HG02763 (cell line): ENCODE results near the gene TGM5.
"Not testable (repeated sequence)": the region's sequence is repeated elsewhere in the genome, so short reads cannot be mapped to it uniquely, and the experiment has no call there.

Experiments
- ATAC-seq: cut with Tn5 transposase; IDR thresholded peaks from one replicate; pipeline ENCODE4 v1.9.1; 2021; ENCODE audit warnings: mild to moderate bottlenecking, moderate library complexity; ENCODE audit not compliant: unreplicated experiment

The TGM5 gene, protein sequence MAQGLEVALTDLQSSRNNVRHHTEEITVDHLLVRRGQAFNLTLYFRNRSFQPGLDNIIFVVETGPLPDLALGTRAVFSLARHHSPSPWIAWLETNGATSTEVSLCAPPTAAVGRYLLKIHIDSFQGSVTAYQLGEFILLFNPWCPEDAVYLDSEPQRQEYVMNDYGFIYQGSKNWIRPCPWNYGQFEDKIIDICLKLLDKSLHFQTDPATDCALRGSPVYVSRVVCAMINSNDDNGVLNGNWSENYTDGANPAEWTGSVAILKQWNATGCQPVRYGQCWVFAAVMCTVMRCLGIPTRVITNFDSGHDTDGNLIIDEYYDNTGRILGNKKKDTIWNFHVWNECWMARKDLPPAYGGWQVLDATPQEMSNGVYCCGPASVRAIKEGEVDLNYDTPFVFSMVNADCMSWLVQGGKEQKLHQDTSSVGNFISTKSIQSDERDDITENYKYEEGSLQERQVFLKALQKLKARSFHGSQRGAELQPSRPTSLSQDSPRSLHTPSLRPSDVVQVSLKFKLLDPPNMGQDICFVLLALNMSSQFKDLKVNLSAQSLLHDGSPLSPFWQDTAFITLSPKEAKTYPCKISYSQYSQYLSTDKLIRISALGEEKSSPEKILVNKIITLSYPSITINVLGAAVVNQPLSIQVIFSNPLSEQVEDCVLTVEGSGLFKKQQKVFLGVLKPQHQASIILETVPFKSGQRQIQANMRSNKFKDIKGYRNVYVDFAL

DNA sequence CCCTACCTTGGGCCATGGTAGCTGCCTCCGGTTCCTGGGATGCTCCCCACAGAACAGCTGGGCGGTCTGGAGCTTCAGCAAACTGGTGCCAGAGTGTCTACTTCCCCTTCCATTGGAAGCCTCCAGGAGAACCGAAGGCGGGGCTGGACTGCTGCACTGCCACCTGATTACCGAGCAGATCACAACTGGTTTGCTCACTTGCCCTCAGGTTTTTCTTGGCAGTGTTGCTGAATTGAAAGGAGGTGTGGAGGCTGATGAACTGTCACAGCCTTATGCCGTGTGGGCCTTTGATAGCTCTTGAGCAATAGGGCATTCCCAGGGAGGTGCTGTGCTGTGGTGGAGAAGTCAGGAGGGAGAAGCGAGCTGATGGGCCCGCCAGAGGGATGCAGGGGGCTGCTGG is at the start of gene TGM5:
Gene TGM5 (minus strand): TSS at position 95 of the 400 bp plus-strand sequence. CDS start 79 bp downstream, at position 16.
- ATAC-seq, result no peak

DNA sequence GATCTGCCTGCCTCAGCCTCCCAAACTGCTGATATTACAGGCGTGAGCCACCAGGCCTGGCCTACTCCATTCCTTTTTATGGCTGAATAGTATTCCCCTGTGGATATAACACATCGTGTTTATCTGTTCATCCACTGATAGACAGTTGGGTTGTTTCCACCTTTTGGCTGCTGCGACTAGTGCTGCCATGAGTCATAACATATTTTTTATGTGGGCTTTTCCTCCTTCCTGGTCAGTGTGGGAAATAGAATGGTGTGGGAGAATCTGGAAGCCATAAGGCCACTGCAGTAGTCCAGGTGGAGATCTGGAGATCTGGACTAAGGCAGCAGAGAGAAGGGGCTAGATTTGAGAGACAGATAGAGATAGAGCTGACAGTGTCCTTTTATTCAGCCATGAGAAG is 47.4 kb upstream of the TGM5 start:
- ATAC-seq, result no peak

DNA sequence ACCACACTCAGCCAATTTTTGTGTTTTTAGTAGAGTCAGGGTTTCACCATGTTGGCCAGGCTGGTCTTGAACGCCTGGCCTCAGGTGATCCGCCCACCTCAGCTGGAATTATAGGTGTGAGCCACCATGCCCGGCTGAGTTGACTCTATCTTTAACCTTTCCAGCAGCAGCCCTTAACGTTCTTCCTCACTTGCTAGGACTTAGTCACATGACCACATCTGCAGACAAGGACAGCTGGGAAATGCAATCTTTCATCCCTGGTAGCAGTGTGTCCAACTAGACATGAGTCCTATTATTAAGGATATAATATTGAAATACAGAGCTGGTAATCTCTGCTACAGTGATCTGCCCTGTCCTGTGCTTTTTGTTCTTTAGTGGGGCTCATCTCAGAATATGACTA is 45.6 kb upstream of the TGM5 start:
- ATAC-seq, result no peak

DNA sequence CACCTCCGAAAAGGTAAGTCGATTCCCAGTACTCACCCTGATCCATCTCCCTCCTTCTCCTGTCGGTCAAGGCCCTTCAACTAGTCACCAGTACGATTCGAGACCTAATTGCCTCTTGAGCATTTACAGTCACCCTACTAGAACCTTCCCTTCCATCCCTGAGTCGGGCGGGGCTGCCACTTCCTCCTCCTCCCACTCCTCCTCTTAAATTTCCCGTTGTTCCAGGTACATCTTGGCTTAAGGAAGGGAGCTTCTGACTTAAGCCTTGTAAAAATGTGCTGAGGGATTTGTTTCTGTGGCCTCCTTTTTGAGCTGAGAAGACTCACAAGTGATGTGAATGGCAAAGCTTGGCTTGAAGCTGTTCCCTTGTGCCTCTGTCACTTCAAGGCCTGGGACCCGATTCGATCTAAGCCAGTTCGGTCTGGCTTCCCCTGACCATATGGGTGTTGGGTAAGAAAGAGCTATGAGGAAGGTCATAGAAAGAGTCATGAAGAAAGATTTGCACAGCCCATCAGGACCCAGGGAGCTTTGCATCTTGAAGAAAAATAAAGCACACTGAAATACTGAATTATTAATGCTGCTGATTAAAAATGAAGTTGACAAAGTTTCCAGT is 35.6 kb upstream of the TGM5 start, which contains the start of gene TGM7:
Gene TGM7 (minus strand): TSS at position 51 of the 613 bp plus-strand sequence.
- ATAC-seq, result no peak

DNA sequence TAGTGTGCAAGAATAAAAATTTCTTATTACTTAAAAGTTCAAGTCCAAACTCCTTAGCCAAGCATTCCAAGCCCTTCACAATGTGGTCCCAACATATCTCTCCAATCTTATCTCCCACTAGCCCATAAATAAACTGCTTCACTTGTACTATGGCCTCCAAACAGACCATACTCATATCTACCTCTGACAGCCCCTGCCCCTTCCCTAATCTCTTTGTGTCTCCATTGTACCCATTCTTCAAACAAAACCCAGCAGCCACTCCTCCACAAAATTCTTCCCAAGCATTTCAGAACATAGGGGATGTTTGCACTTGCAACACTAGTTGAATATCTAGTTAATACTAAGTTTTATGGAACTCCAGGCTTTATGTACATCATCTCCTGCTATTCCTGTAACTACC is 33.2 kb upstream of the TGM5 start:
- ATAC-seq, result no peak

DNA sequence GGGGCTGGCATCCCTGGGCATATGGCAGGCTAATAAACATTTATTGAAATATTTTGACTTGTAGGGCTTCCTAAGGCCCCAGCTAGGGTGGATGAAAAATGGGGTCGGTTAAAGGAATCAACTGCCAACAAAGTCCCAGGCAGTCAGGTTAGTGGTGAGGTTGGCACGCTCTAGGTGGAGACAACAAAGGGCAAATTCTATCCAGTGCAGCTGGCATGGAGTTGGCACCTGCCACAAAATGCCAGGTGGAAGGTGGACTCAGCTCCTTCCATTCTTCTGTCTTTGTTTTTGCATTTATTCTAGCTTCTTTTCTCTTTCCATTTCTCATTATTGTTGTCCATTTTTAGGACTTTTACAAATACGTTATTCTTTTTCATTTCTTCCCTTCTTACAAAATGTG is 32.7 kb upstream of the TGM5 start:
- ATAC-seq, result no peak

DNA sequence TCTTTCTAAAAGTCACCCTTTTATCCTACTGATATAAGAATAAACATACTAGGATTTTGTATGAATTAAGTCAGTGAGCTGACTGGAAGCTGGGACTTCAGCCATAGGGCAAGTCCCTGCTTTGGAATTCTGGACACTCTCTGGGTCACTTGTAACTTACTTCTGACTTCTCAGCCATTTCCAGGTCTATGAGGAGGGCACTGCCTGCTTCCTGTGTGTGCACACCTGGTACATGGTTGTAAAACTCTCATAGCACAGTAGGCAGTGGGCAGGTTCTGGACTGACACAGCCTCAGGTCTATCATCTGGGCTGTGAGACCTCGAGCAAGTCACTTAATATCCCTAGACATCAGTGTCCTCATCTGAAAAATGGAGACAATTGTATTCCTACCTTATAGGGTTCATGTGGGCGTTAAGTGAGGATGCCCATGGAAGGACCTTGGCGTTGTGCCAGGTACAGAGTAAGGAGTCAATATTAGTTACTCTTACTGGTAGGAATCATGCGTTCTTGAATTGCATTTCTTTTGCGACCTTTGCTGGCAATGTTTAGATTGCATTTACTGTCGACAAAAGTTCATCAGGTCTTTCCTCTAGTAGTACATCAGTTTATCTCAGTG is 27.5 kb upstream of the TGM5 start:
- no peak for ATAC-seq

DNA sequence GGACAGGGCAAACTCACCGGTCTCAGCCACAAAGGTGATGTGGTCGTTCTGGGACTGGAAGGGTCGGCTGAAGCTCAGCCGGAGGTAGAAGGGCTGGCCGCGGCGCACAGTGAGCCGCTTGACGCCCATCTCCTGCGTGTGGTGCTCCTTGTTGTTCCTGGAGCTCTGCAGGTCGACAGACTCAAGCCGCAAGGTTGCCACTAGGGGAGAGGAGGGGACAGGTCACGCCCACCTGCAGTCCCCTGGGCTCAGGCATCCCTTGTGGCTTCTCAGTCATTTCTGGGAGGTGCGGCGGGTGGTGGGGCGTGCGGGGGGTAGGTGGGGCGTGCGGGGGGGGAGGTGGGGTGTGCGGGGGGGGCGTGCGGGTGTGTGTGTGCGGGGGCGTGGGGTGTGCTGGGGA is 26.7 kb upstream of the TGM5 start:
- no peak for ATAC-seq

DNA sequence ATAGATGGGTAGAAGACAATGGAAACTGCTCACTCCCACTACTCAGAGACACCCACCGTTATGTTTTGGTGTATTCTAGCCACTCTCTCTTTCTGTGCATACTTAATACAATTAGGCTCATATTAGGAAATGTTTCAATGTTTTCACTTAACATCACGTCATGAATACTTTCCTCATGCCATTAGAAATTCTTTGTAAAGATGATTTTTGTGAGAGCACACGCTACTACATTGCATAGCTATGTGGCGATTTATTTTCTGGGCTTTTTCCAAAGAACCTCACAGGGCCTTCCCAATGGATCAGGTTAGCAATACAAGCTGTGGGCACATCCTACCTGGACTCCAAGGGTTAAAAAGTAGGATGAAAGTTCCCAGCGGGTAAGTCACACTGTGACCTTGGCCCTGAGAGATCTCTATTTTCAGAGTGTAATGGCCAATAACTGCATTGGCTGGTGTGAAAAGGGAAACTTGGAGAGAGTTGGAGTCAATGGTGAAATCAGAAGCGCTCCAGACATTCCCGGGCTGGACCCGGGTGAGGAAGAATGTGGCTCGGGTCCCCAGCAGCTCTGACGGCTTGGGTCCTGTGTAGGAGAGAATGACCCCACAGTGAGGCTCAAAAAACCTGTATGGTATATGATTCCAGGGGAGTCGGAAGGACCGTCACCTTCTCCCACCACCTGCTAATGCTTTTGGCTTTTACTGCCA is 25.8 kb upstream of the TGM5 start:
- no peak for ATAC-seq

DNA sequence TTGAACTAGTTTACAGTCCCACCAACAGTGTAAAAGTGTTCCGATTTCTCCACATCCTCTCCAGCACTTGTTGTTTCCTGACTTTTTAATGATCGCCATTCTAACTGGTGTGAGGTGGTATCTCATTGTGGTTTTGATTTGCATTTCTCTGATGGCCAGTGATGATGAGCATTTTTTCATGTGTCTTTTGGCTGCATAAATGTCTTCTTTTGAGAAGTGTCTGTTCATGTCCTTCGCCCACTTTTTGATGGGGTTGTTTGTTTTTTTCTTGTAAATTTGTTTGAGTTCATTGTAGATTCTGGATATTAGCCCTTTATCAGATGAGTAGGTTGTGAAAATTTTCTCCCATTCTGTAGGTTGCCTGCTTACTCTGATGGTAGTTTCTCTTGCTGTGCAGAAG is 22.9 kb upstream of the TGM5 start:
- ATAC-seq, result not testable (repeated sequence)

DNA sequence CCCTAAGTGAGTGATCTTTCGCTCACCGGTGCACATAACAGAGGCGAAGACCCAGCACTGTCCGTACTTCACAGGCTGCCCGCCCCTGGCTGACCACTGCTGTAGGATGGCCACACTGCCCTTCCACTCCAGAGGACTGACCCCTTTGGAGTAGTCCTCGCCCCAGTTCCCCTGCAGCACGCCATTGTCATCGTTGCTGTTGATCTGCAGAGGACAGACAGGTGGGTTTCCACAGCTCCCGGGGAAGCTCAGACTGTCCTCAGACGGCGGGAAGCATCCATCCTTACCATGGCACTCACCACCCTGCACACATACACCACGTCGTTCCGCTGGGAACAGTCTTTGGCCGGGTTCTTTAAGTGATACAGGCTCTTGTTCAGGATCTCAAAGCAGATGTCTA is 20.5 kb upstream of the TGM5 start:
- ATAC-seq, result no peak

DNA sequence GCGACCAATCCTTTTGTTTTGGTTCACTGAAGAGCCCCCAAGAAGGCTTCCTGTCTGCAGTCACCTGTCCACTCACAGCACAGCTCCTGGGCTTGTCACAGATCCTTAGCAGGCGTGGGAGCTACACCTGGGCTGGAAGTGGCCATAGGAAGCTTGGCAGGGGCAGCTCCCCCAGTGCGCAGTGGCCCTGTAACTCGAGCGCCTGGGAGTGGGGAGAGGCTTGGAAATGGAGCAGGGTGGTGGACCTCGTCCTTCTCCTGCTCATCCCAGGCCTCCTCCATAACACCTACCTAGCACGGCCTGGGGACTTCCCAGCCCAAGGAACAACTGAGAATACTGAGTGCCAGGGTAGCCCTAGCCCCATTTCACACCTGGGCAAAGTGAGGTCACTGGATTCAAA is 19.3 kb upstream of the TGM5 start:
- no peak for ATAC-seq

DNA sequence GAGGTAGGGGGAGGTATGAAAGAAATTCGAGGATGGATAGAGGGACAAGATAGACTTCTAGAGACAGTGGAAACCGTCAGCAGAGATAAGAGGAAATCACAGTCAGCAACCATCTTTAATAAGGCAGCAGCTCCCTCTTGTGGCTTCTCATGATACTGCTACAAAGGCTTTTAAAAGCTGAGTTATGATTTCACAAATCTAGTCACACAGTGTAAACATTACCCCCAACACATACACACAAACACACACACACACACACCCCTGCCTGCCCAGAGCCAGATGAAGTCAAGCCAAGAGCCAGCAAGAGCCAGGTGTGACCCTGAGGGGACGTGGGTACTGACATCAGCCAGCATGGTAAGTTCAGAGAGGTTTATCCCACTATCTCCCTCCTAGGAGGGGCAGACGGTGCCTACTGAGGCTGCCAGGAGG is 18.9 kb upstream of the TGM5 start:
- no peak for ATAC-seq

DNA sequence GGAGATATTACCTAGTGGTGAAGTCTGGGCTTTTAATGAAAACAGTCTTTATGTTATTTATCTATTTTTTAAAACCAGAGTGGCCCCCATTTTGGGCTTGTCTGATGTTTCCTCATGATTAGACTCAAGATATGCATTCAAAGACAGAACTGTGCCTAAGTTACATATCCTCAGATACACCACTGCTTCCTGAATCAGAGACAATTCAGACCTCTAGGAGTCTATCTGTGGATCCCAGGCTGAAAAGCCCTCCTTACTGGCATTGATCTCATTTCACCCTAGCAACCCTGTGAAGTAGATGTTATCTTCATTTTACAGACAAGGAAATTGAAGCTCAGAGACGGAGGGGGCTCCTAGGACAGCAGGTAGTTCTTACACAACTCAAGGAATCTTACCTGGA is 16.8 kb upstream of the TGM5 start:
- no peak for ATAC-seq

DNA sequence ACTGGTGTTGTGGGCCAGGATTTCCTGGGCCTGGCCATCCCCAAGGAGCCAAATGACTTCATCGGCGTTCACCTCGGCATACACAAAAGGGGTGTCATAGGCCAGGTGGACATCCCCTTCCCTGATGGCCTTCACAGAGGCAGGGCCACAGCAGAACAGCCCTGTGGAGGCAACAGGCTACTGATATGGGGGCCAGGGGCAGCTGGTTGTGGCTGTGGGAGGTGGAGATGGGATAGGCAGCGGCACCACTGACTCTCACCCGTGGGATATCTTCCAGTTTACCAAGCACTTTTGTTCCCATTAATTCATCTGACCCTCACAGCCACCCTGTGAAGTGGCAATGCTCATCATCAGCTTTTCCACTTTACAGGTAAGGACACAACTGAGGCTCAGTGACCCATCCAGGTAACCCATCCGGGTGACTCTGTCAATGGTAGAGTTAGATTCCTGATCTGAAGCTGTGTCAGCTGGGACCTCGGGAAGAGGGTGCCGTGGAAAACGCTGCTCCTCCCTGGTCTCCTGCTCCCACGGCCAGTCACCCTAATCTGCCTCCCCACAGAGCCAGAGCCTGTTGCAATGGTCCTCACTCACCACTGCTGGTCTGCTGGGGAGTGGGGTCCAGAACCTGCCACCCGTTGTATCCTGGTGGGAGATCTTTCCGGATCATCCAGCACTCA is 15.3 kb upstream of the TGM5 start:
- ATAC-seq, result no peak

DNA sequence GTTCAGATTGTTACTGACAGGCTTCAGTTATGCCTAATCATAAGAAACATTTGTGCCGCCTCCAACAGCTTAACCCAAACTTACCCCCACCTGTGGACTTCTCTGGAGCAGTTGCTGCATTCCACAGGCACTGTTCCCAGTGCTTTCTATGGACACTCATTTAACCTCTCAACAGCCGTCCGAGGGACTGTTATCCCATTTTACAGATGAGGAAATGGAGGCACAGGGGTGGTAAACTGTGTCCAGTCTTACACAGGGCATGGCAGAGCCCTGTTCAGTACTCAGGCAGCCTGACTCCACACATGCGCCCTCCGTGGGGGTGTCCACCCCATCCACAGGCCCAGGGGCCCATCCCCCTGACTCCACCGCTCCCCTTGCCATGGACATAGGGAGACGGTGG is 14.3 kb upstream of the TGM5 start:
- no peak for ATAC-seq

DNA sequence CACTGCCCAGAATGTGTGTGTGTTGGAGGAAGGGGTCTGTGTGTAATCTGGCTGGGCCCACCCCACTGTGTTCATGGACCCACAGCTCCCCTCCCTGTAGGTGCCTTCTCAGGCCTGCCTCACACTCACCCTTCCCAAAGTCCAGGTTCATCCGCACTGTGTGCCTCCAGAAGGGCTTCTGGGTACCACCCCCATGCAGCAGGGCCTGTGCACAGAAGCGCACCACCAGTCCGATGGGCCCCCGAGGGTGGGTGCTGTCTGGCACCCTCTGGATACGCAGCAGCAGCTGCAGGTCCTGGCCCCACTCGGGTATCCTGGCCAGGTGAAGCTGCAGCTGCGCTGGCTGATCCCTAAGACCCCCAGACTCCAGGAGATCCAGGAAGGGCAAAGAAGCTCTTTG is 12.8 kb upstream of the TGM5 start:
- no peak for ATAC-seq

DNA sequence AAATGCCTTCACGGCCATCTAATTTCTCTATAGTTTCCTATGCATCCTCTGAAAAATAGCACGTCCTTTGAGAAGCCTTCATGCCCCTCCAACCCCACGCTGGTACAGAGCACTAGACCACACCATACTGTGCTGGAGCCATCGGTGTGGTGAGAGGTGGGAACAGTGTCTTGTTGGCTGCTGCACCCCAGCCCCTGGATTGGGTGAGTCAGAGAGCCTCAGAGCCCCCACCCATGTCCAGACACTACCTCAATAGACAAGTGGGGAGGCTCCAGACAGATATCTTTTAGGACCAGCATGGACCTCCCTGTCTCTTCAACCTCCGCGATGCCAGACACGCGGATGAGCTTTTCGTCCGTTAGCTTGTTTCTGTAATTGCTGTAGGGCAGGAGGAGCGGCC is 12.1 kb upstream of the TGM5 start:
- no peak for ATAC-seq

DNA sequence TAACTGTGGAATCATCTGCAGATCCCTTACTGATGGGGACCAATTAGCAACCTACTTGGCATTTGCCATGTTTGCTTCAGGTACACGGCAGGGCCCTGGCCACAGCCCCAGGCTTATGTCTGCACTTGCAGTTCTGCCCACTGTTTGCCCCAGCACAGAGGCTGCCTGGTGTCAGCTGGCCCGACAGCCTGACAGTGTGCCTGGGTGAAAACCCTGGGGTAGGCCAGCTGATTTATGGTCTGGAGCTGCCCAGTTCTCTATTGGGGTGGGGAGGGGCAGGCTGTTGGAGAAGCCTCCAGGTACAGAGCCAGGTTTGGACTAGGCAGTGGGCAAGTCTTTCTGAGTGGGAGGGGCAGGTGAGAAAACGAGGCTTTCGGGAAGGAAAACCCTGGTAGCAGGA is 11.2 kb upstream of the TGM5 start:
- no peak for ATAC-seq

DNA sequence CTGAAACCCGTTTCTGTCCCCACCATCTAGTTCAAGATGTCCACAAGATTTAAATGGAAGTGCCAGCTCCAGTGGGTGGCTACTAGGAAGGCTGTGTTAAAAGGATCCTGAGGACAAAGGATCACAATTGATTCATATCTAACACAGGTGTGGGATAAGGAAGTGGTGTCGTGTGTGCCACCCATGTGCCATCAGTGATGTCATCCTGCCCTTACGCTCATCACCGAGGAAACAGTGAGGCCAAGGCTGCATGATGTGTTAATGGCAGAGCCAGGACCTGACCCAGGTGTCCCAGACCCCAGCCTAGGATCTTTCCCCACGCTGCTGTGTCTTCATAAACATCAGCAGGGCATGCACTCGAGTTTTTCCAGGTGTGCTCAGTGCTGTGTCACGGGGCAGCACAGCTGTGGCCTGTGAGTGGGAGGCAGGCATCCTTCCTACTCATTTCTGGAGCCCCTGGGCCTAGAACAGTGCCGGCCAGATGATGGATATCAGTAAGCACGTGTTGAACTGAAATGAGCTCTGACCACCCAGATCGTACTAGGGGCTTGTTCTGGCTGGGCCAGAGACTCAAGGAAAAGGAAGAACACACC is 10.6 kb upstream of the TGM5 start:
- ATAC-seq, result no peak
